Panc1 (cell line): ENCODE results near the gene GAS2. TPM values are rescaled to one million over a fixed set of nuclear protein-coding genes. Genes with fewer than 3 reads are reported as not detected.
A peak's percentile ranks its signal among the peaks of the same experiment; 100 is the strongest.

Experiments
- ATAC-seq: fragments of 200-7000 bp; cut with Tn5 transposase; 2 replicates; pipeline ENCODE4 v1.9.1; 2020; ENCODE audit warnings: mild to moderate bottlenecking, moderate library complexity
- BruUV-seq: library from RNA; stranded (reverse); fragments of 400-500 nt; replicated peaks from 2 replicates; lab custom pipeline; 2021; lab: Mats Ljungman, UMichigan
- CTCF ChIA-PET: fragments of 300-600 bp; sonication (Branson Sonifier 250); formaldehyde crosslinking; loops from one replicate; lab custom pipeline; 2022; ENCODE audit warnings: antibody characterized with exemption; lab: Charles Lee
- POLR2A ChIA-PET: fragments of 300-600 bp; sonication (Branson Sonifier 250); formaldehyde crosslinking; loops from one replicate; lab custom pipeline; 2022; ENCODE audit warnings: antibody characterized with exemption; lab: Charles Lee
- DNase-seq: peaks from one replicate; pipeline ENCODE4 v3.0.0-alpha.2; 2010; ENCODE audit warnings: low read depth, low spot score
- H3K27ac ChIP-seq: 2 replicates; pipeline ENCODE4 v1.5.1; 2011; ENCODE audit warnings: mild to moderate bottlenecking, low read length, inconsistent platforms
- H3K27me3 ChIP-seq: fragments of 200-500 bp; sonication (Bioruptor generic); 2 replicates; pipeline ENCODE4 v1.6.0; 2014; ENCODE audit warnings: low read length, inconsistent platforms; ENCODE audit not compliant: control insufficient read depth, insufficient read depth
- H3K36me3 ChIP-seq: fragments of 200-500 bp; sonication (Bioruptor generic); 2 replicates; pipeline ENCODE4 v1.5.1; 2014; ENCODE audit warnings: inconsistent platforms, mild to moderate bottlenecking, low read length, moderate library complexity; ENCODE audit not compliant: control insufficient read depth, insufficient read depth
- H3K4me1 ChIP-seq: 2 replicates; pipeline ENCODE4 v1.5.1; 2011; ENCODE audit warnings: inconsistent platforms, mild to moderate bottlenecking, low read length, moderate library complexity; ENCODE audit not compliant: control insufficient read depth, insufficient read depth
- H3K4me3 ChIP-seq, 2 experiments: 2 replicates each; pipeline ENCODE4 v1.5.1; 2011 to 2012; ENCODE audit warnings: low read depth in 2 of 2, low read length in 2 of 2, mild to moderate bottlenecking in 2 of 2, inconsistent platforms in 1 of 2, moderate library complexity in 1 of 2
- H3K9me3 ChIP-seq: fragments of 200-500 bp; sonication (Bioruptor generic); 2 replicates; pipeline ENCODE4 v1.5.1; 2014; ENCODE audit warnings: low read depth, mild to moderate bottlenecking, inconsistent platforms, low read length, moderate library complexity; ENCODE audit not compliant: control insufficient read depth, insufficient read depth
- POLR2AphosphoS5 ChIP-seq: IDR thresholded peaks from 2 replicates; pipeline ENCODE4 v1.6.1; 2012; ENCODE audit warnings: mild to moderate bottlenecking, low read depth, low read length, moderate library complexity
- SIN3A ChIP-seq: IDR thresholded peaks from 2 replicates; pipeline ENCODE4 v1.6.1; 2012; ENCODE audit warnings: low read depth, mild to moderate bottlenecking, low read length, moderate library complexity, borderline replicate concordance; ENCODE audit not compliant: insufficient read depth
- TCF7L2 ChIP-seq: IDR thresholded peaks from 2 replicates; pipeline ENCODE4 v1.6.1; 2011; ENCODE audit warnings: mild to moderate bottlenecking, low read depth, low read length, inconsistent platforms
- in situ Hi-C: cut with HindIII; loops from 2 replicates; pipeline ENCODE4 v1.10.0; 2016; ENCODE audit warnings: low sequenced_read_pairs, low pct_unique_long_range_greater_than_20kb
- intact Hi-C: fragments of 100-400 bp; cut with micrococcal nuclease; formaldehyde crosslinking; loops from one replicate; pipeline ENCODE4 v1.10.0; 2022; ENCODE audit not compliant: unreplicated experiment
- total RNA-seq: library from RNA; stranded (reverse); gene quantifications from one replicate; pipeline ENCODE4 v1.2.1, GENCODE V29; 2021; ENCODE audit not compliant: unreplicated experiment
- TF ChIP-seq, protein P1 (sequence below), 2 experiments: IDR thresholded peaks; 2 replicates each; pipeline ENCODE4 v1.6.1; 2011 to 2012; ENCODE audit warnings: low read depth in 2 of 2, control low read depth in 1 of 2, low read length in 1 of 2, mild to moderate bottlenecking in 1 of 2, moderate library complexity in 1 of 2; ENCODE audit not compliant: insufficient read depth in 1 of 2
- TF ChIP-seq, protein P2 (sequence below): fragments of 450-650 bp; IDR thresholded peaks from 2 replicates; pipeline ENCODE4 v1.5.1; 2017; ENCODE audit warnings: mild to moderate bottlenecking

GAS2 gene
- total RNA-seq, 1 experiment from 2014 or later = 0.87 TPM

DNA sequence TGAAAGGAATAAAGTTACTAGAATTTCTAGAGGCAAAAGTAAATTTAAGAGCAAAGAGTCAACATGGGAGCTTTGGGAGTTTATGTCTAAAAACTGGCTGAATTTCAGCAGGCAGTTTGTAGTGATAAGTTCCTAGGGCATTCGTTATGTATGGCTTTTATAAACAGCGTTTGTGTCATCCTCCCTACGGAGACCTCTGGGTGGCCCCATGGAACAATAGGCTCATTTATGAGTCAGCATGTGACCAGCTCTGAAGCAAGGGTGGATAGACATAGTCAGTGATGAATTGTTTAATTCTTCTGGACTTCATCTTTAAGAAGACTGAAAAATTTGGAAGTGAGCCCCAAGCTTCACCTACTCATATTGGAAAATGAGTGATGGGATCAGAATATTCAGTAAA, 126.1 kb downstream of the GAS2 start:
- TF ChIP-seq, protein P1, sequence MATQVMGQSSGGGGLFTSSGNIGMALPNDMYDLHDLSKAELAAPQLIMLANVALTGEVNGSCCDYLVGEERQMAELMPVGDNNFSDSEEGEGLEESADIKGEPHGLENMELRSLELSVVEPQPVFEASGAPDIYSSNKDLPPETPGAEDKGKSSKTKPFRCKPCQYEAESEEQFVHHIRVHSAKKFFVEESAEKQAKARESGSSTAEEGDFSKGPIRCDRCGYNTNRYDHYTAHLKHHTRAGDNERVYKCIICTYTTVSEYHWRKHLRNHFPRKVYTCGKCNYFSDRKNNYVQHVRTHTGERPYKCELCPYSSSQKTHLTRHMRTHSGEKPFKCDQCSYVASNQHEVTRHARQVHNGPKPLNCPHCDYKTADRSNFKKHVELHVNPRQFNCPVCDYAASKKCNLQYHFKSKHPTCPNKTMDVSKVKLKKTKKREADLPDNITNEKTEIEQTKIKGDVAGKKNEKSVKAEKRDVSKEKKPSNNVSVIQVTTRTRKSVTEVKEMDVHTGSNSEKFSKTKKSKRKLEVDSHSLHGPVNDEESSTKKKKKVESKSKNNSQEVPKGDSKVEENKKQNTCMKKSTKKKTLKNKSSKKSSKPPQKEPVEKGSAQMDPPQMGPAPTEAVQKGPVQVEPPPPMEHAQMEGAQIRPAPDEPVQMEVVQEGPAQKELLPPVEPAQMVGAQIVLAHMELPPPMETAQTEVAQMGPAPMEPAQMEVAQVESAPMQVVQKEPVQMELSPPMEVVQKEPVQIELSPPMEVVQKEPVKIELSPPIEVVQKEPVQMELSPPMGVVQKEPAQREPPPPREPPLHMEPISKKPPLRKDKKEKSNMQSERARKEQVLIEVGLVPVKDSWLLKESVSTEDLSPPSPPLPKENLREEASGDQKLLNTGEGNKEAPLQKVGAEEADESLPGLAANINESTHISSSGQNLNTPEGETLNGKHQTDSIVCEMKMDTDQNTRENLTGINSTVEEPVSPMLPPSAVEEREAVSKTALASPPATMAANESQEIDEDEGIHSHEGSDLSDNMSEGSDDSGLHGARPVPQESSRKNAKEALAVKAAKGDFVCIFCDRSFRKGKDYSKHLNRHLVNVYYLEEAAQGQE (IDR thresholded peaks at IDR 0.05; ENCODE audit: insufficient read depth in 1 of 2, low read depth in 2 of 2, low read length in 1 of 2) = no peak
- TF ChIP-seq TCF7L2 (no peak), POLR2AphosphoS5 (no peak), SIN3A (no peak)
- TF ChIP-seq, protein P2, sequence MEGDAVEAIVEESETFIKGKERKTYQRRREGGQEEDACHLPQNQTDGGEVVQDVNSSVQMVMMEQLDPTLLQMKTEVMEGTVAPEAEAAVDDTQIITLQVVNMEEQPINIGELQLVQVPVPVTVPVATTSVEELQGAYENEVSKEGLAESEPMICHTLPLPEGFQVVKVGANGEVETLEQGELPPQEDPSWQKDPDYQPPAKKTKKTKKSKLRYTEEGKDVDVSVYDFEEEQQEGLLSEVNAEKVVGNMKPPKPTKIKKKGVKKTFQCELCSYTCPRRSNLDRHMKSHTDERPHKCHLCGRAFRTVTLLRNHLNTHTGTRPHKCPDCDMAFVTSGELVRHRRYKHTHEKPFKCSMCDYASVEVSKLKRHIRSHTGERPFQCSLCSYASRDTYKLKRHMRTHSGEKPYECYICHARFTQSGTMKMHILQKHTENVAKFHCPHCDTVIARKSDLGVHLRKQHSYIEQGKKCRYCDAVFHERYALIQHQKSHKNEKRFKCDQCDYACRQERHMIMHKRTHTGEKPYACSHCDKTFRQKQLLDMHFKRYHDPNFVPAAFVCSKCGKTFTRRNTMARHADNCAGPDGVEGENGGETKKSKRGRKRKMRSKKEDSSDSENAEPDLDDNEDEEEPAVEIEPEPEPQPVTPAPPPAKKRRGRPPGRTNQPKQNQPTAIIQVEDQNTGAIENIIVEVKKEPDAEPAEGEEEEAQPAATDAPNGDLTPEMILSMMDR = no peak
- Histone ChIP-seq H3K4me1 (no peaks in the 10 kb centered on the region), H3K36me3 (no peaks in the 10 kb centered on the region), H3K9me3 (no peaks in the 10 kb centered on the region), H3K27me3 (no peaks in the 10 kb centered on the region), H3K27ac (no peak overlapping the region), H3K4me3 (no peak overlapping the region)
- CTCF ChIA-PET = interaction anchor here (0.6 kb wide), 1 partner anchor 37 kb away, joined by 3 read pairs; the partner anchor contains the start of gene SVIP
- in situ Hi-C loops (no loop called here), intact Hi-C loops (no loop called here)
- POLR2A ChIA-PET = no interaction called here
- DNase-seq (peak; percentile 48), ATAC-seq (peak; percentile 83; the same call in 1 of the 2 replicates)
- no TSS peak for BruUV-seq

DNA sequence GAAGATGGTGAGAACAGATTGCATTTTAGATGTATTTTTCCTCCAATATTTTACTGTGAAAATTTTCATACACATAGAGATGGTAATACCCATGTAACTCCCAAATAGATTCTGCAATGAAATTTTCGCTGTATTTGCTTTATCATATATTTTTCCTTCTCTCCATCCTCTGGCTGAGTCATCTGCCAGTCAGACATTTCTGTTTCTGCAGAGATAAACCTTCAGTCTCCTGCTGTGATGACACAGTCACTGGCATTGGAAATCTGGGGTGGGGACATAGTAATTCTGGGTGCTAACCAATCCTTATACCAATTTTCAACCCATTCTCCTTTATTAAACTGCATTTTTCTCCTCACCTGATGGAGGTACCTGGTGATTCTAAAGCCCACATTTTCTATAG, 129.5 kb downstream of the GAS2 start:
- BruUV-seq = no TSS peak
- intact Hi-C loops = no loop called here

More for the DNA sequence above, 129.5 kb downstream of the GAS2 start:
- ATAC-seq (no peak), DNase-seq (no peak)
- H3K4me1 ChIP-seq = no peaks in the 10 kb centered on the region
- POLR2A ChIA-PET = no interaction called here
- H3K27me3 ChIP-seq = no peaks in the 10 kb centered on the region
- in situ Hi-C loops = no loop called here
- H3K9me3 ChIP-seq = no peaks in the 10 kb centered on the region
- CTCF ChIA-PET = no interaction called here
- no peak overlapping the region for H3K27ac ChIP-seq
- H3K36me3 ChIP-seq = no peaks in the 10 kb centered on the region
- H3K4me3 ChIP-seq = no peak overlapping the region
- TF ChIP-seq POLR2AphosphoS5 (no peak), TCF7L2 (no peak), SIN3A (no peak)
- TF ChIP-seq, protein P2 = no peak
- TF ChIP-seq, protein P1 (IDR thresholded peaks at IDR 0.05; ENCODE audit: insufficient read depth in 1 of 2, low read depth in 2 of 2, low read length in 1 of 2) = no peak
